Tibial nerve (tissue), 4 donors: ENCODE results near the gene NIT1.

ENCODE experiments used
- CTCF ChIP-seq, 5 experiments: fragments of 200-600 bp in 3 of 5; fragments of 450-650 bp in 2 of 5; sonication (generic) in 3 of 5; IDR thresholded peaks; one replicate each; pipeline ENCODE4 v1.5.1; 2016 to 2019; ENCODE audit warnings: antibody characterized with exemption in 5 of 5, mild to moderate bottlenecking in 3 of 5, moderate library complexity in 2 of 5
- EP300 ChIP-seq, 2 donors: sonication (generic); formaldehyde crosslinking; IDR thresholded peaks; one replicate each; pipeline ENCODE4 v1.6.1; 2017; ENCODE audit warnings: antibody characterized with exemption in 2 of 2, mild to moderate bottlenecking in 1 of 2

- TF ChIP-seq EP300 (IDR thresholded peaks at IDR 0.05) (no peak), CTCF (IDR thresholded peaks at IDR 0.05) (no peak)
Measured at GRCh38 chr1:161115132-161115711, 2.7 kb upstream of the NIT1 start.
